Activated CD8-positive, alpha-beta memory T cell treated with anti-CD3 and anti-CD28 coated beads, Interleukin-2, amount 50 U/mL, for 4 hours (primary cell): ENCODE measurements around the gene BRPF3.

Experiments
- DNase-seq: peaks from one replicate; pipeline ENCODE4 v3.0.0-alpha.2; 2020

The BRPF3 gene

GRCh38 chr6:36272234-36272633, 75.7 kb downstream of the BRPF3 start:
- DNase-seq = no peak

- DNase-seq = no peak
Measured at GRCh38 chr6:36273067-36273466, 76.5 kb downstream of the BRPF3 start.

- DNase-seq = no peak
Measured at GRCh38 chr6:36273802-36274514, 77.4 kb downstream of the BRPF3 start.

- no peak for DNase-seq
Measured at GRCh38 chr6:36276581-36277536, 80.3 kb downstream of the BRPF3 start.

GRCh38 chr6:36277946-36278470, 81.5 kb downstream of the BRPF3 start:
- DNase-seq = no peak

- no peak for DNase-seq
Measured at GRCh38 chr6:36280467-36280866, 83.9 kb downstream of the BRPF3 start.

GRCh38 chr6:36280983-36281382, 84.4 kb downstream of the BRPF3 start:
- no peak for DNase-seq
